GM08714 (cell line): ENCODE results near the gene CAPN5.
"Not testable (repeated sequence)": the region's sequence is repeated elsewhere in the genome, so short reads cannot be mapped to it uniquely, and the experiment has no call there.

Experiments used
- H3K4me3 ChIP-seq: fragments of 200-500 bp; sonication (Bioruptor generic); 2 replicates; pipeline ENCODE4 v1.5.1; 2014; ENCODE audit warnings: mild to moderate bottlenecking, low read length, inconsistent platforms
- ZNF274 ChIP-seq: IDR thresholded peaks from 2 replicates; pipeline ENCODE4 v1.6.1; 2012; ENCODE audit warnings: mild to moderate bottlenecking, low read depth, low read length

The CAPN5 gene

DNA sequence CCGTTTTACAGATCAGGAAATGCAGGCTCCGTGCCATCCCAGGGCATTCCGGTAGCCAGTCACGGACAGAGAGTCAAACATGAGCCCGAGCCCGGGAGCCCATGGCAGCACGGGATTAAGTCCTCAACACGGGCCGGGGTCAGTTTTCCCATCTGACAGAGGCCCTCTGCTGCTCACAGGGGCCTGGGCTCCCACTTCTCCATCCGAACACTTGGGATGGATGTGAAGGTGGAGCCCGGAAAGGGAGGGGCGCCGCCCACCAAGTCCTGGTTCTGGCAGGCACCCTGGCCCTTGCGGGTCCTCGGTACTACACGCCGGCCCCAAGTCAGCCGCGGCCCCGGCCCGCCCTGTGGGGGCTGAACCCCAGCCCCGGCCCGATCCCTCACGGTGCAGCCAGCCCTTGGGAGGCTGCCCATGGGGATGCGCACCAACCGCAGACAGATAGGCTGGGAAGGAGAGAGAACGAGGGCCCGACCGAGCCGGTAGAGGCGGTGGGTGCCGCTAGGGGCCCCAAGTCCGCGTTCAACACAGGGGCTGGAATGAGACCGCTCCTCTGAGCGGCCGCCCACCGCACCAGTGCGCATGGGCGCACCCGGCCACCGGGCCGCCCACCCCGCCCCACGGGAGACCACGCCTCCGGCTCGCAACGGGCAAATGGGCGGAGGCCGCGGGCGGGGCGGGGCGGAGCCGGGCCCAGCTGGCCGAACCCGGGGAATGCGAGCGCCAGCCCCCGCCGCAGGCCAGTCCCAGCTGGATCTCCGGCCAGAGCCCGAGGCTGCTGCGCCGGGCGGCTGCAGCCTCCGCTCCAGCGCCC lies at the start of gene CAPN5:
Gene CAPN5, plus strand, starts transcription at position 743 of the 814 bp plus-strand sequence. CDS start 17,916 bp downstream, outside the sequence.
- peak within 1 kb of the TSS; percentile 71; the same call in 1 of the 2 replicates for H3K4me3 ChIP-seq
- no peak for TF ChIP-seq ZNF274

DNA sequence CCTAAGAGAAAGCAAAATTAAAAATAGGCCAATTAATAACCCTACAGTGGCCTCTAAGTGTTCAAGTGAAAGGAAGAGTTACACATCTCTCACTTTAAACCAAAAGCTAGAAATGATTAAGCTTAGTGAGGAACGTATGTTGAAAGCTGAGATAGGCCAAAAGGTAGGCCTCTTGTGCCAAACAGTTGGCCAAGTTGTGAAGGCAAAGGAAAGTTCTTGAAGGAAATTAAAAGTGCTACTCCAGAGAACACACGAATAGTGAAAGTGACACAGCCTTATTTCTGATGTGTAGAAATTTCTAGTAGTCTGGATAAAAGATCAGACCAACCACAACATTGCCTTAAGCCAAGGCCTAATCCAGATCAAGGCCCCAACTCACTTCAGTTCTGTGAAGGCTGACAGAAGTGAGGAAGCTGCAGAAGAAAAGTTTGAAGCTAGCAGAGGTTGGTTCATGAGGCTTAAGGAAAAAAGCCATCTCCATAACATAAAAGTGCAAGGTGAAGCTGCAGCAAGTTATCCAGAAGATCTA lies 48.3 kb upstream of the CAPN5 start:
- not testable (repeated sequence) for H3K4me3 ChIP-seq

DNA sequence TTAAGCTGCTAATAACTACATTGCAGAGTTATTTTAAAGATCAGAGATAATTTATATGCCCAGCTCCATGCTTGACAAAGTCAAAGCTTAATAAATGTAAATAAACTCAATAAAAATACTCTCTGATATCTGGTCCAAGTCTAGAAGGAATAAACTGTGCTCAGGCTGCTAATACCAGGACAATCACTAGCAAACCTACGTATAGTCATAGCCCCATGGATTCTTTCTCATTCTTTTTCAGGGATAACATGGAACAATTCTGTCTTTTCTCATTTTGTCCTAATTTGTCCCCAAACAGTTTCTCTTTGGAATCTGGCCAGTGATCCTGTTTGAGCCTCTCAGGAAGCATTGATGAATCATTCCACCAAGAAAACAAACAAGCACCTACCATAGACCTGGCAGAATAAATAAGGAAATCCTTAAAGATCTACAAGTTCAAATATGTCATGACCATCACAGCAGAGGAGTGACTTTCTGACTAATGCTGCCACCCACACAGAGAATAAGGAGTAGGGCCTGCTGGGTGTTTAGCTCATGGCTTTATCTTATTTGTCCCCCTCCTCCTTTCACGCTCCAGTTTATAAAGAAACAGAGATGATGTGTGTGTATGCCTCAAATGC lies 46.7 kb upstream of the CAPN5 start:
- H3K4me3 ChIP-seq: no peak overlapping the region
- TF ChIP-seq ZNF274: no peak

DNA sequence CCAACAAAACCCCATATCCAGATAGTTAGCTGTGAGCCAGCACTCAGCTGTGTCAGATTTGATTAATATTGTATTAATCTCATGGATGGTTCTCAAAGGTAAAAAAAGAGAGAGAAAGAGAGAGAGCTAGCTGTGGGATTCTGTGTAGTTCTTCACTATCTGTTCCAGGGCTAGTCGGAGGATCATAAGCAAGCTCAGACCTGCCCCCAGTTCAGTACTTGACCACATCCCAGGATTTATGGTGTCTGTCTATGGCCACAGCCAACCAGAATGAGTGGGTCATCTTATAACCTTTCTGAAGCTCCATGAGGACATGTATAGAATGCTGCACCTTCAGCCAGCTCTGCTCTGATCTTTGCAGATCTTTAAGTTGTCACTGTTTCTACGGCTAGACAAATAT lies 46.0 kb upstream of the CAPN5 start:
- TF ChIP-seq ZNF274: no peak

DNA sequence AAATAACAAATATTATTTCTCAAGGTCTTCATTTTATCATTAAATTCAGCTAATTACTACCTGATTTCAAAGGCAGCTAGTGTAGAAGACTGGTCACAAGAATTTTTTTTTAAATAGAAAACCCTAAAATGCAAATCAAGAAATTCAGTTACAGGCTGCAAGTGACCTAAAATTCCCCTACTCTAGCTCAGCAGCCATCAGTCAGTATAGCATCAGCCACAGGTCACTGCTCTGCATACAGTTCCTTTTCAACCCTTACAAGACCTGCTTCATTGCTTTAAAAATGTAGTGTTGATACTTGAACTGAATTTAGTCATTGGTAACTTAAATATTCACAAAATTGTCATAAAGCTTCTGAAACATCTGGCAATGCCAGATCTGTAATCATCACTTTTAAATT lies 42.0 kb upstream of the CAPN5 start:
- TF ChIP-seq ZNF274: no peak
- H3K4me3 ChIP-seq: no peak overlapping the region

More for the DNA sequence above, 46.0 kb upstream of the CAPN5 start:
- no peak overlapping the region for H3K4me3 ChIP-seq

DNA sequence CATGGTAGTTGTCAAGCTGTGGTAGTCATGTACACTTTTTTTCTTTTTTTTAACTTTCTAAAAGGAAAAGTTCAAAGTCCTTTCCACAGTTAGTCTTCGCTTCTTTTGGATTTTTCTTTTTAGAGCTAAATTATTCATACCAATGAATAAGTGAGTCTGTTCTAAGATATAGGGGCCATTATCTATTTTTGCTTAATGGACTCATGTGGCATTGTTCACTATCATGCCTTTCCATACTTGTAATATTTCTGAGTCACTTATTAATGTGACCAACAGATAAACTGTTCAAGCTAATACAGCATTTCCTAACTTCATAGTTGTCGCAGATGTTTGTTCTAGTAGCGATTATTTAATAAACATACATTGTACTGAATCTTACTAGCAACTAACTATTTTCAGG lies 40.5 kb upstream of the CAPN5 start:
- H3K4me3 ChIP-seq: no peak overlapping the region
- TF ChIP-seq ZNF274: no peak

DNA sequence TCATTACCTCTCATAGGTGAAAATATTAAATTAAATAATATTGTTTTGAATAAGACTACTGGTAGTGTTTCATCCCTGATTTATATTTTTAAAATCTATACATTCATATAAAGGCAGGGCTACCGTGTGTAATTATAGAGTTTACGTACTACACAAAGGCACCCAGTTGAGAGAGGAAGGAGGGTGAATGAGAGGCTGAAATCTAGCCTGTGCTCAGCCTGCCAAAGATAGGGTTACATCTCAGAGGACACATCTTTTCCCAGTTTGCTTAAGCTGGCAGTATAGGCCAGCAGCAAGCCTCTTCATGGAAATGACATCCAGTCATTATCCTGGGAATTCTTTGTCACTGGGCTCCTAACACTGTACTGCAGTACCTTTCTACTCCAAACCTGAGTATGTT lies 40.0 kb upstream of the CAPN5 start:
- H3K4me3 ChIP-seq: no peak overlapping the region
- TF ChIP-seq ZNF274: no peak

DNA sequence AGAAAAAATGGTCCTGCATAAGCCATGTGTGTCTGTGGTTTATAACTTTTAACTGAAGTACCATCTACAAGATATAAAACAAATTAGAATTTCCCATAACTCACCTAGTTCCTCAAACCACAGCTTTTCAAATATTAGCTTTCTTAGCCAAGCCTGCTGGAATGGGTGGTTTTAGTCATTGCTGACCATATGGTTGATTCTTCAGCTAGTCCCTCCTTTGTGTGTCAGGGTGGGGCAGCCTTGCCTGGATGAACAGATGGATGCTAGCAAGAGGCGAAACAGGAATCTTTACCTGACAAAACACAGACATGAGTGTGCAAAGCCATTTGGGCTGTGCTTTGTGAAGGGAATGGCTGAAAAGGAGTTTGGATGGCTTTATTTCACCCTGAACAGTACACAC lies 39.5 kb upstream of the CAPN5 start:
- no peak for TF ChIP-seq ZNF274

DNA sequence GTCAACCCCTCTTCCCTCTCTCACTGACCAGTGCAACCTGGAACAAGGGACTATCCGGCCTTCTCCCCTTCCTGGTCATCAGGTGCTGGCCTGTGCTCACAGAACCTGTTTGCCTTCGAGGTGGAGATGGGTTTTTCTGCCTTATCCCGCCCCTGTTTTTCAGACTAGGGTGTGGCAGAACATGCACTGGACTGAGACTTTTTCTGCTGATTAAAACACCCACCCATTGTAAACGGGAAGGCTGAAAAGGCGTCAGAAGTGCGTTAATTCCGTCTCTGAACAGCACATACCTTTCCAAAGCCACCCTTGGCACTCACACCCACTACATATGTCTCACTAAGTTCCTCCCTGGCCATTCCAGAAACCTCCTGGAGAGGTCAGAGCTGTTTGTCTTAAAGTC lies 36.9 kb upstream of the CAPN5 start:
- H3K4me3 ChIP-seq: no peak overlapping the region
- no peak for TF ChIP-seq ZNF274

More for the DNA sequence above, 39.5 kb upstream of the CAPN5 start:
- H3K4me3 ChIP-seq: no peak overlapping the region

DNA sequence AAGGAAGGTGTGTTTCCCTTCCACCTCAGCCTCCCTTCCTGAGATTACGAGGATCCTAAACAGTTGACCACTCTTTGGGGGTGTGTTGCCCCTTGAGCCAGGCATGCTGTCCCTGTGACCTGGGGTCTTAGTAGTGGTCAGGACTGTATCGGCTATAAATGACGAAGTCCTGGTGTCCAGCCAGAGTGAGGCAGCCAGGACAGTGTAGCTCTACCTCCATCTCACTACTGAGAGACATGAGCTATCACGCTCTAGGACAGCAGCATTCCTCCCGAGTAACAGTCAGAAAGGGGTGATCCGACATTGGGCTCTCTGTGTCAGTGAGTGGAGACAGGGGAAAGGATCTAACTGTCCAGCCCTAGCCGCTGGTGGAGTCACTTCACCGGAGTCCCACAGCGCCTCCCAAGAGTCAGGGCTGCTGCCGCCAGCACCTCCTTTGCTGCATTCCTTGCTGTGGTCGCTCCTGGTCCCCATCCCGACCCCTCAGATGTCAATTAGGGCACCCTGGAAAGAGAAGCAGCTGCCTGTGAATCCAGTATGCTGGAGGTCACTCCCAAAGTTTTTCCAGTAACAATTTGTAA lies 35.8 kb upstream of the CAPN5 start:
- TF ChIP-seq ZNF274: no peak
- H3K4me3 ChIP-seq: no peak overlapping the region

DNA sequence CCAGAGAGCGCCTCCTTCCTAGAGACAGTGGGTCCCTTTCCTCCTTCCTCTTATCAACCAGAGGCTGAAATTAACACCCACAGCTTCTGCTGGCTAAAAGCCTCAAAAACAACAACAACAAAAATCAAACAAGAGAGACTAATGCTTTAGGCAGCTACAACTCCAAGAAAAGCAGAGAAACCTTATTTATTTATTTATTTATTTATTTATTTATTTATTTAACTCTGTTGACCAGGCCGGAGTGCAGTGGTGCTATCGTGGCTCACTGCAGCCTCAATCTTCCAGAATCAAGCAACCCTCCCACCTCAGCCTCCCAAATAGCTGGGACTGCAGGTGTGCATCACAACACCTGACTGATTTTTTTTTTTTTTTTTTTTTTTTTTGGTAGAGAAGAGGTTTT lies 35.2 kb upstream of the CAPN5 start:
- no peak for TF ChIP-seq ZNF274

DNA sequence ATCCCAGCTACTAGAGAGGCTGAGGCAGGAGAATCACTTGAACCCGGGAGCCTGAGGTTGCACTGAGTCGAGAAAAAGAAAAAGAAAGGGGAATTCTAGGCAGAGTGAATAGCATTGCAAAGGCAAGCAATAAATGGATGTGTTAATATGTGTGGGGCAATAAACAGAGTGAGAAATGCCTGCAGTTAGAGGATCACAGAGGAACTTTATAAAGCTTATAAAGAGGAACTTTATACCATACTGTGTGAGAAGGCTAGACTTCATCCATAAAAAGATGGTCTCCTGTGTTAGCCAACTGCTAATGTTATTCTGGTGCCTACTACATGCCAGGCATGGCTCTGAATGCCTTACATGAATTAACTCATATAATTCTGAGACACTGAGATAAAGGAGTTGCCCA lies 31.7 kb upstream of the CAPN5 start:
- H3K4me3 ChIP-seq: no peak overlapping the region

More for the DNA sequence above, 35.2 kb upstream of the CAPN5 start:
- H3K4me3 ChIP-seq: no peak overlapping the region

DNA sequence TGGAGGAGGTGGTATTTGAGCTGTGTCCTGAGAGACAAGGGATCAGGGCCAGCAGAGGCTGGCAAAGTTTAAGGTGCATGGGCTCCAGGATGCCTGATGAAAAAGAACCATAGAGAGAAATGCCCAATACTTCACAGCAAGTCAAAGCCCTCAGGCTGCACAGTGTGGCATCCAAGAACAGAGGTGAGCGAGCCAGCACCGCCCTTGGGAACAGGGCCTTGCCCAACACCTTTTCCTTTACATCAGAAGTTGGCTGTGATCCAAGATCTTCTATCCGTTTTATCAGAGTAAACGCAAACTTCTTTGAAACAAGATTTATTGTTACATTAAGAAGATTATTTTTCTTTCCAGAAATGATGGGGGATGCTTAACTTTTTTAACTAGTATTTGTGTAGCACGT lies 31.2 kb upstream of the CAPN5 start:
- TF ChIP-seq ZNF274: no peak
- no peak overlapping the region for H3K4me3 ChIP-seq

More for the DNA sequence above, 31.7 kb upstream of the CAPN5 start:
- no peak for TF ChIP-seq ZNF274

DNA sequence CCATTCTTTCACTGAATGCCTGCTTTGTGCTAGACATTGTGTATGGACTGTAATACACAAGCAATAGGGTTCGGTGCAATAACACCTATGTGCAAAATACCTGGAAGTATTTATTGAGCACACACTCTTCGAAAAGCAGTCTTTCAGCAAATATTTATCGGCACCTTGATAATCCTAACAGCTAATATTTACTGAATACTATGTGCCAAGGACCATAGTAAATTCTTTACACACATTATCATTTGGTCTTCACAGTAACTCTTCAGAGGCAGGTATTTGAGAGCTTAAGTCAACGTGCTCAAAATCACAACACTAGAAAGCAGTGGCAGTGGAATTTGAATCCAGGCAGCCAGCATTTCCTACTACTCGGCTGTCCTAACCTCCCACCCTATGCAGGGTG lies 30.4 kb upstream of the CAPN5 start:
- TF ChIP-seq ZNF274: no peak
- no peak overlapping the region for H3K4me3 ChIP-seq

DNA sequence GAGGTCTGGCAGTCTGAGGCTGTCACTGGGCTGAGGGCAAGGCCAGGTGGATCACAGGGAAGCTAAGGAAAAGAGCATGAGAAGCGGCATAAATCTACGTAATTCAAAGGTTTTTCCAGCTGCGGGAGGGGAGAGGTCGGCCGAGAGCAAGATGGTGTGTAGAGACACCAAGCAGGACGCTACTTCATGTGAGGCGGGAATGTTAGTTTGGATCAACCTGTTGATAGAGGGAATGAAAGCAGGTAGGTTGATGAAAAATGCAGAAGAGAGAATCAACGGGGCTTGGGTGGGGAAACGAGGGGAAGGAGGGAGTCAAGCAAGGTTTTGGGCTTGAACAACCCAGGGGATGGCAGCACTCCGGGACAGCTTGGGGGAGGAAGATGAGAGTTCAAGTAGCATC lies 29.7 kb upstream of the CAPN5 start:
- H3K4me3 ChIP-seq: no peak overlapping the region
- TF ChIP-seq ZNF274: no peak
